DMS 273 (cell line): ENCODE measurements around the gene TRIP11.
"Not testable (repeated sequence)": the region's sequence is repeated elsewhere in the genome, so short reads cannot be mapped to it uniquely, and the experiment has no call there.

Source experiments
- DNase-seq: peaks from one replicate; lab custom pipeline; 2025; ENCODE audit not compliant: unreplicated experiment; lab: John Stamatoyannopoulos, UW

The TRIP11 gene

DNA sequence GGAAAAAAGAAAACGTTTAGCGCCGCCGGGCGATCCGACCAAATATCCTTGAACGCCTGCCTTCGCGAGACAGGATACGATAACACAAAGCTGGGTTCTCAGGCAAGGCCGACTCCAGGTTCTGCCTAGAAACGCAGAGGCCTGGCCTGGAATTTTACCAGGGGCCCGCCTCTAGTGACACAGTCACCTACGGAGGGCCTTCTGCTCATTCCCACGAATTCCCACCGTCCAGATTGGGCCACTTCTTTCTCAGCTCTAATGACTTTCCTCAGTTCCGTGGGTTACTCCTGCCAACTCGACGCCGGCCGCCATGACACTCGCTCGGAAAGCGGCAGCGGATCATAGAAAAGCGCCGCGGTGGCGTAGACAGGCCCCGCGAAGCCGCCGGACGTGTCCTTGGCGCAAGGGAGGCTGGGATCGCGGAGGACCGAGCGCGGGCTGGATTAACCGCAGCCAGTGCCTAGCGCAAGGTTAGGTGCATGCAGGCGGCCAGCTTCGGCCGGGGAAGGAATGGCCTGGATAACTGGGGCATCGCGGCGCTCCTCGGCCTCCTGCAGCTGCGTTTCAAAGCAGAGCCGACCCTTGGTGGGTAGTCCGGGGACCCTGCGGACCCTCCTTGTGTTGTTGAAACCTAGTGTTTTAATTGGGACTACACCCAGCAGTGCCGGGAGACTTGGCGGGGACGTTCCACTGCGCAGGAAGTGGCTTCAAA is at the start of gene TRIP11:
TRIP11 (minus strand) TSS at position 341 of the 712 bp plus-strand sequence. CDS start 374 bp downstream, outside the sequence.
- DNase-seq, result peak; percentile 97

DNA sequence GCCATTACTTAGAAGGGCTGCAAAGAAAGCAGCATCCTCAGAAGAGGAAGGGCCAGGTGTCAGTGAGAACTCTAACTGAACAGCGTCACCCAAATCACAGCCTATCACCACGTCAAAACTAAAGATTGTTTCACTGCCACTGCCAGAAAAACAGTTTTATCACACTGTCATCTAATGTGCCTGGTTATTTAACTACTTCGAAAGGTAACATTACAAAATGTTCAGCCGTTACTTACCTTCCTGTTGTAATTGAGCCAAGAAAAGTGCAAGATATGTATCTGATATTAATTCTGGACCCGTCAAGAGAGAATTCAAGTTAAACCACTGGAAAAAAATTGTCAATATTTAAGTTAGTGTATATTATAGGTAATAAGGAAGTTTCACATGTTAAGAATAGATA is 48.6 kb upstream of the TRIP11 start:
- DNase-seq, result no peak

DNA sequence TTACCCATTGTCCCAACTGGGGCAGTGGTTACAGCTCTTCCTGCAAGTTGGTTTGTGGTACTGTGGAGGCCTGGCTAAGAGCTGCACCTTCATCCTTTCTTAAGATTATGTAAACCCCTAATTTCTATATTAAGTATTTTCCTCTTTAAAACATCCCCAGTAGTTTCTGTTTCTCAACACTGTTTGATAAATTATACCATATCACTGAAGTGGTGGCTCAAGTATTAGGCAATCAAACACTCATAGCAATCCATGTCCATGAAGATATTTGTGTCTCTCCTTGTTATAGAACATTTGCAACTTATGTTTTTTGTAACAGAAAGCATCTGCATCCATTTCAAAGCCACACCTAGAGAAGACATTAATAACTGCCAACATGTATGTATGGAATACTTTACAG is 34.7 kb upstream of the TRIP11 start:
- no peak for DNase-seq

DNA sequence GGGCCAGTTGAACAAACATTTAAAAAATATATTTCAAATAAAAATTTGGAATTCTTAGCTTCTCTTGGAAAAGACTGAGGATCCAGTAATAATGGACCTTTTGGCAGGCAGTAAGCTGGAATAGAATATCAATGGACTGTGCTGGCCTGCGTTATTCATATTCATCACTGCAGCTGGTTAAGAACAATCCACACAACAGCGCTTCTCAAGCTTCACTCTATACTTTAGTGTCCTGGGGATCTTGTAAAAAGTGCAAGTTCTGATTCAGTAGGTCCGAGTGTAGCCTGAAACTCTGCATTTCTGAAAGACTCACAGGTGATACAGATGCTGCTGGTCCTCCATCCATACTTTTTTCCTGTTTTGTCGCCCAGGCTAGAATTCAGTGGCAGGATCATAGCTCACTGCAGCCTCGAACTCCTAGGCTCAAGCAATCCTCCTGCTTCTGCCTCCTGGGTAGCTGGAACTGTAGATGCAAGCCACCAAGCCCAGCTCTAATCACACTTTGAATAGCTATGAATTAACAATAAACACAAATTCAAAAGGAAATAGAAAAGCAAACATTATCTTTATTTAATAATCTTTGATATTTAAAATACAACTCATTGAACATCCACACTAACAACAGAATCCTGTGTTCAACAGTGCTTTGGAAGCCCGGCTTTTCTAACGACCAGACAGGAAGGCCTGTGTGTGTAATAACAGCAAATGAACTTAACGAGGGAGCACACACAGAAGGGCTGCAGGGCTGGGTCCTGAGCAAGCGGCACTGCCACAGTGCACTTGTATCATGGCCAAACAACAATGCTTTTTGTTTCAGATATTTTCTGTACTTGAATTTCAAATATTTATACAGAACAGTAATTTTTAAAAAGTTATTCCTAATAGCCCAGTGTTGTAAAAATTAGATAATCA is 18.4 kb upstream of the TRIP11 start:
- no peak for DNase-seq

DNA sequence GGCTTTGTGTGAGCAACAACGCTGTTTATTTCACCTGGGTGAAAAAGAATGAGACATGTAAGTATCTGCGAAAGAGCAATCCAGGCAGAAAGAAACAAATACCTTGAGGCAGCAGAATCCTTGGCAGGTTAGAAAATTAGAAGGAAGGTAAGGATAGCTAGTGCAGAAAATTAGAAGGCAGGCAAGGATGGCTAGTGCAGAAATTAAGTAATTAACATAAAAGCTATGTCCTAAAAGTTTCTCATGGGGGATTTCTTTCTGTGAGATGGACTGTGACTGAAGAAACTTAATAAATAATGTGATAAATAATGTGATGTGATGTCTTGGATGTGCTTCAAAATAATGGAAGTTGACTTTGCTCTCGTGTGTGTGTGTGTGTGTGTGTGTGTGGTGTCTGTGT is 9.9 kb upstream of the TRIP11 start:
- DNase-seq, result no peak

DNA sequence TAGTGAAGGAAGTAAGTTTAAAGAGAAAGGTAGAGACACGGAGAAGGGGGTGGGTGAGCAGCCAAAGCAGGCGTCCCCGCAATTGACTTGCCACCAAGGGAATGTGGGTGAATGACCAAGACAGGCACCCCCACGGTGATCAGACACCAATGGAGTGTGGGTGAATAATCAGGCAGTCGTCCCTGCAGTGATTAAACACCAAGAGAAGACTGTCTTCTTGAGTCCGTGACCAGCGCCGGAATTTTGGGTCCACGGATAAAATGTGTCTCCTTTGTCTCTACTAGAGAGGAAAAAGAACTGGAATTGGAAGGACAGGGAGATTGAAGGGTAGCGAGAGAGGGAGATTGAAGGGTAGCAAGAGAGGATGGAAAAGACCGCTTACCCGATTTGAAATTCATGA is 9.4 kb upstream of the TRIP11 start:
- not testable (repeated sequence) for DNase-seq

DNA sequence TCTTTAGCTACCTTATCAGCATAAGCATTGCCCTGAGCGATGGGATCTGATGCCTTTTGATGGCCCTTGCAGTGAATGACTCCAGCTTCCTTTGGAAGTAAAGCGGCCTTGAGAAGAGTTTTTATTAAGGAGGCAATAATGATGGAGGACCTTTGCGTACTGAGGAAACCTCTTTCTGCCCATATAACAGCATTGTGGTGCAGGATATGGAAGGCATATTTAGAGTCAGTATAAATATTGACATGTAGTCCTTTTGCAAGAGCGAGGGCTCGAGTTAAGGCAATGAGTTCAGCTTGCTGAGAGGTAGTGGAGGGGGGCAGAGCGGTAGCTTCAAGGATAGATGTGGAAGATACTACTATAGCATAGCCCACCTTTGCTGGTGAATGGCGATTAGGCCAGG is 6.0 kb upstream of the TRIP11 start:
- DNase-seq, result not testable (repeated sequence)

DNA sequence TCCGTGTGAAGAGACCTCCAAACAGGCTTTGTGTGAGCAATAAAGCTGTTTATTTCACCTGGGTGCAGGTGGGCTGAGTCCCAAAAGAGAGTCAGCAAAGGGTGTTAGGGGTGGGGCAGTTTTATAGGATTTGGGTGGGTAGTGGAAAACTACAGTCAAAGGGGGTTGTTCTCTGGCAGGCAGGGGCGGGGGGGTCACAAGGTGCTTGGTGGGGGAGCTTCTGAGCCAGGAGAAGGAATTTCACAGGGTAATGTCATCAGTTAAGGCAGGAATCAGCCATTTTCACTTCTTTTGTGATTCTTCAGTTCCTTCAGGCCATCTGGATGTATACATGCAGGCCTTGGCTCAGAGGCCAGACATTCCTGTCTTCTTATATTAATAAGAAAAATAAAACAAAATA is 1.9 kb upstream of the TRIP11 start:
- DNase-seq, result not testable (repeated sequence)

DNA sequence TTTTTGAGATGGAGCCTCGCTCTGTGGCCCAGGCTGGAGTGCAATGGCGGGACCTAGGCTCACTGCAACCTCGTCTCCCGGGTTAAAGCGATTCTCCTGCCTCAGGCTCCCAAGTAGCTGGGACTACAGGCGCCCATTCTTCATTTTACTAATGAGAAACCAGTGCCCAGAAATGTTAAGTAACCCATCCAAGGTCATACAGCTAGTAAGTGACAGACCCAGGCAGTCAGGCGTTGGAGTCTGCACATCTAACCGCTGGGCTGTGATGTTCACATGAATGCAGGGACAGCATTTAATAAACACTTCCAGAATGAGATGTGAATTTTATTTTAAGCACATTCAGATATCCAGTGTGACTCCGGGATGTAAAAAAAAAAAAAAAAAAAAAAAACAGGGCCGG is 1.3 kb upstream of the TRIP11 start:
- DNase-seq, result no peak

DNA sequence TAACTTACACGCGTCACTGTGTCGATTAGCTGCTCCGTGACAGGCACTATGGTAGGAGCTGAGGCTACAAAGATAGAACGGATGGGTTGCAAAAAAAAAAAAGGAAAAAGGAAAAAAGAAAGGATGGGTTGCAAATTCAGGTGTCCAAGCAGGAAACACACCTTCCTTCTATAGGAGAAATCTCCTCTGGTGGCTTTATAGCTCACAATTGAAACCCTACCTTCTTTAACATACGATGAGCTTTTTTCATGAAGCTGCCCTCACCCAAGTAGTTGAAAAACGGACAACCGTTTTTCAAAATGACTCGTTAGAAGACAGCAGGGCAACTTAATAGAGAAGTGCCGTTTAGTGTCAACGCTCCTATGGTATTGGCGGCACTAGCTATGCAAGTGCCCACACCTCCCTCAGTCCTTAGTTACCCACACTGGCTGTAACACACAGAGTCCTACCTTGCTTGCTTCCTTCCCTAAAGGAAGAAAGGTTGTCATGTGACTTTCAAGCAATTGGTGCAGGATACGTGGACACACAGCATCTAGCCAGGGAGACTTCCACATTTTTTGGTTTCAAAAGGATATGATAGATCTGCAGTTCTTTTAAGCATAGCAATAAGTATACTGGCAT is 682 bp upstream of the TRIP11 start:
- DNase-seq, result peak; percentile 49

DNA sequence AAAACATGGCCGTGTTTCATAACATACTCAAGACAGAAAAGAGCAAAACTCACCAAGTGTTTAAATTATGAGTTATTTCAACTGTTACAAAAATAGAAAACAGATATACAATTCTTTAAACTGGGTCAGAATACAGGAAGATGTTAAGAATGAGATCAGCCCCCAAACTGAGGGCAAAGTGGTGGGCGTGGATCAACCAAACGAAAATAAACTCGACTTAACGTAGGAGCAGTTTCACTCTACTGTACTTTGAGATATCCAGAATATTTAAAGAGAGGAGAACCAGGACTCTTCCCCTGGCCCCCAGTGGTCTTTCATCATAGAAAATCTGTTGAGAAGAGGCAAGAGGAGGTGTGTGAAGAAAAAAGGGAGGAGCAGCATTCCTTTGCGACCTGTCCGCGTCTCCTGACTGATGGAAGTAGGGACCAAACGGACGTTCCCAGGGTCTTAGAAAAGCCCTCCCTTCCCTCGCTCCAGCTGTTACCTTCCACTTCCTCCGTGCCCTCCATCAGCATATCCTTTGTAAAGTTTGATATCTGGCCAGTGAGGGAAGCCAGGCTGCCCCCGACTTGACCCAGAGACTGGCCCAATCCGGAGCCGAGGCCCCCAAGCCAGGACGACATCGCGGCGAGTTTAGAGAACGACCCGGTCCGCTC is 668 bp downstream of the TRIP11 start:
- peak; percentile 89 for DNase-seq

DNA sequence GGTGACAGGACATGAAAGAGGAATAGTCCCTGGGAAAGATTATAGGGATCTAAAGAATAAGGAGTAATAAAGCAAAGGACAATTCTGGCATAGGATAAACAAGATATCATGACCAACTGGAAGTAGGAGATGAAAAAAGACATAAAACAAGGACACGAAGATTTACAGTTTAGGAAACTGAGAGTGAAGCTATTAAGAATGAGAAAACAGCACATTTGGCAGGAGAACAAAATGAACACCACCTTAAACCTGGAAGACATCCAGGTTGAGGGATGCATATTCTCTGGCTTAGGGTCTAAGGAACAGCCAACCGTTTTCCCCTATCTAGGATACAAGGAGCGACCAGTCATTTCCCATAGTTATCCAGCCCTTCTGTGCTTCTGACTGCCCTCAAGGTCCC is 1.9 kb downstream of the TRIP11 start:
- DNase-seq, result peak; percentile 21

DNA sequence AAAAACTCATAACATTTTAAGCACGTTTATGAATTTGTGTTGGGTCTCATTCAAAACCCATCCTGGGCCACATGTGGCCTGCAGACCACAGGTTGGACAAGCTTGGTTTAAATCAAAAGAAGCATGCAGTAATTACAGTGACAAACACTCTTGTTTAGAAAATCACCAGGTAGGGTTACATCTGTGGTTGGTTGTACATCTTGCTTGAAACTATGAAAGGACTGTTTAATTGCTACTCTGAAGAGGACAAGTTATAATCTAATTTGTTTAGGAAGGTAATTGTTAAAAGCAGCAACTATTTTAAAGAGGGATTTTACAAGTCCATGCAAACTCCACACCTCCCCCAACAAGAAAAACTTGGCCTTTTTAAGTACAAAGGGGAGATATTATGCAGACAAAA is 4.0 kb downstream of the TRIP11 start:
- DNase-seq, result no peak

DNA sequence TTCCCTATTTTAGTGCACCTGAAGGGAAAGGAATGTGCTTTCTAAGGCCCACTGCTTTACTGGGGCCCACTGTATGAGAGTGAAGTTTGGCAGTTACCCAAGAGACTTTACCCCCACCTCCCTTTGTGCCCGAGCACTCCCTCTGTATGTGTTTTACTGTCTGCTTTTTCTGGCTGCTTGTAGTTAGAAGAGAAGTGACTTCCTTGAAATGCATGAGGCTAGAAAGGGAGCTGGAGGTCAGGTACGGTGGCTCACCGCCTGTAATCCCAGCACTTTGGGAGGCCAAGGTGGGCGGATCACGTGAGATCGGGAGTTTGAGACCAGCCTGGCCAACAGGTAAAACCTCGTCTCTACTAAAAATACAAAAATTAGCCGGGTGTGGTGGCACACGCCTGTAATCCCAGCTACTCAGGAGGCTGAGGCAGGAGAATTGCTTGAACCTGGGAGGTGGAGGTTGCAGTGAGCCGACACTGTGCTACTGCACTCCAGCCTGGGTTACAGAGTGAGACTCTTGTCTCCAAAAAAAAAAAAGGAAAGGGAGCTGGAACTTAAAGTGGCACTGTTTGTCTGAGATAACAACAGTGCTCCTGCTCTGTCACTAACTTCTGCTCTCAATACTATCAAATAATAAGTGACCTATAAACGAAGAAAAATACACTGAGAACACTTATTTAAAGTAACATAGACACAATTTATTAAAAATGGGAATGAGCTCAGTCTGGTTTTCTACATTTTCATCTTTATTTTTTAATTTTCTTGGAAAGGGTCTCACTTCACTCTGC is 5.8 kb downstream of the TRIP11 start:
- DNase-seq, result no peak

DNA sequence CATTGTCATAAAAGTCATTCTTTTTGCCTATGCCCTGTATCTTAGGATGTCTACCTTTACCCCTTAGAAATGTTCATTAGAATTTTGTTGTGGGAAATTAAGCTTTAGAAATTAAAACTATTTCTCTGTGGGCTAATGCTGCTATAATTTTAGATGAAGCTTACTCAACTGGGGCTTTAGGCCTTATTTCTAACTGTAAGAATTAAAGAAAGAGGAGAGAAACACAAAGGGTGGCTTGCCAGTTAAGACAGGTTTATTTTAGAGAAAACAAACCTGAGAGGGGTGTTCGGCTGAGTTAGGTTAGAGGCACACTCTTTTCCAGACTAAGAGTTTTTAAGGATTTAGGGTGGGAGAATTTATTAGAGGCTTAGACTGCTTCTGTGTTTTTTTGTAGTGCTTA is 6.4 kb downstream of the TRIP11 start:
- peak; percentile 13 for DNase-seq

DNA sequence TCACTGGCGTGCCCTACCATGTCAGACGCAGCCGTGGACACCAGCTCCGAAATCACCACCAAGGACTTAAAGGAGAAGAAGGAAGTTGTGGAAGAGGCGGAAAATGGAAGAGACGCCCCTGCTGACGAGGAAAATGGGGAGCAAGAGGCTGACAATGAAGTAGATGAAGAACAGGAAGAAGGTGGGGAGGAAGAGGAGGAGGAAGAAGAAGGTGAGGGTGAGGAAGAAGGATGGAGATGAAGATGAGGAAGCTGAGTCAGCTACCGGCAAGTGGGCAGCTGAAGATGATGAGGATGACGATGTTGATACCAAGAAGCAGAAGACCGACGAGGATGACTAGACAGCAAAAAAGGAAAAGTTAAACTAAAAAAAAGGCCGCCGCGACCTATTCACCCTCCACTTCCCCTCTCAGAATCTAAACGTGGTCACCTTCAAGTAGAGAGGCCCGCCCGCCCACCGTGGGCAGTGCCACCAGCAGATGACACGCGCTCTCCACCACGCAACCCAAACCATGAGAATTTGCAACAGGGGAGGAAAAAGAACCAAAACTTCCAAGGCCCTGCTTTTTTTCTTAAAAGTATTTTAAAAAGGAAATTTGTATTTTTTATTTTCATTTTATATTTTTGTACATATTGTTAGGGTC is 13.2 kb downstream of the TRIP11 start:
- no peak for DNase-seq

DNA sequence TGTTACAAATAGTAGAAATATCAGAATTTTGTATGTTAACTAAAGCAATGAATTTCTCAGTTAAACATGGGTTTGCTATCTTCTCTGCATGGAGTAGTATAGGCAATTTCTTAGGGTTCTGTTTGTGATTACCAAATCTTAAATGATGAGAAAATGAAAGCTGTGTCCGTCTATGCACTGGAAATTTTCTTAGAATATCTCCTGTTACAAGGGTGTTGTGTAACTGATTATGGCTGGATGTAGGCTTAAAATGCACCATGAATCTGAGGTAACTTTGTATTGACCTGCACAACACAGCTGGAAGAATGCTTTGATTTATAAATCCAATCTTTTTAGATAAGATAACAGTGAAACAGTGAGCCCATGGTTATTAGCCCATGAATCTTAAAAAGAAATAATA is 17.8 kb downstream of the TRIP11 start:
- DNase-seq, result no peak

DNA sequence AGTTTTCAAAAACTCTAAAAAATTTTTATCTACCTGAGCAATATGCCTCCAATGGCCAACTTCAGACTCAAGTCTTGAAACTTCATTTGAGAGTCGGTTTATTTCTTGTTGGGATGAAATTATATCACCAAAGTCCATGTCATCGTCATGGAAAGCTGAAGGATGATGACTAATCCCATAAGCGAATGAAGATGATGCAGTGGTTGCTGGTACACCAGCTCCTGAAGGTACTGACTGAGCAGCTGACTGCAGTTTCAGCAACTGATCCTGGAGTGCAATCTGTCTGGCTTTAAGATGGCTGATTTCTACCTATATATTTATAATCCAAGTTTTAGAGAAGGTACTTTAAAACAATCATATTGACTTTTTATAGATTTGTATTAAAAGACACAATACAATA is 18.3 kb downstream of the TRIP11 start:
- DNase-seq, result no peak

DNA sequence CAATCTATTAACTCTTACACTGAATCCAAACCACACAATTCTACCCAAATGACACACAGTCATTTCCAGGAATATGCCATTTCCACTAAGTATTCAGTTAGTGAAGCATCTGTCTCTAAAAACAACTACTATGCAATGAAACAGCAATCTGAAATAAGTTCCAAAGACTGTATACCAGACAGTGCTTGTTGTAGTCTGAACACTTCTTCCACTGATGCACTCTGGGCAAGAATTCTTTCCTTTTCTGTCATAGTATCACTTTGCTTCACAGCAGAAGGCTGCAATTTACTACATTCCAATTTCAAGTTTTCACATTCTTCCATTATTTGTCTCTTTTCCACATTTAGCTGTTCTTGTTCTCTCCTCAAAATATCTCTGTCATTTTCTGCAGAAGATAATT is 25.8 kb downstream of the TRIP11 start:
- DNase-seq, result no peak

DNA sequence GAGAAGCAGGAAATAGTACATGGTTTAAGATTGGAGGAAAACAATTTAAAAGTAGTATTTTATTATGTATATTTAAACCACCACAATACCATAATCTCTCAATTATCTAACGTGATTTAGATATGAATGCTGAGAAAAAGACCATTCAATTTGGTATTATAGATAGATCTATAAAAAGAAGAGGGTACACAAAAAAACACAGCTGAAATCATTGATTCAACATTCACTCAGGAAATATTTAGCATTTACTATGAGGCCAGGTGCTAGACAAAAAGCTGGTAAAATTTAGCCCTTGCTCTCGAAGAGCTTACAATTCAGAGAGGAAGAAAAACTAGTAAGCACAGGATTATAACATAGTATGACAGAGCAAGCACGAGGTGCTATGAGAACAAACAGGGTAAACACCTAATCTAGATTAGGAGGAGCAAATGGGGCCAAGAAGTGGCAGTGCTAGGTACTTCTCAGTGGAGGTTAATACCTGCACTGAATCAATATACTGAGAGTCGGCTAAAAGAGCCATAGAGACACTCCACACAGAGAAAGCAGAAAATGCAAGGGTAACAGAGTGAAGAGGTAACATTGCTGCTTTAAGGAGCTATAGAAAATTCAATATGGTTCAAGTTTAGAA is 27.6 kb downstream of the TRIP11 start:
- no peak for DNase-seq
